GM12875 (cell line): ENCODE data around the gene EDAR.

Experiments used
- H3K4me3 ChIP-seq: one replicate; pipeline ENCODE4 v1.5.1; 2011; ENCODE audit warnings: low read depth, low read length, control low read depth
- TF ChIP-seq, protein P1 (sequence below): IDR thresholded peaks from 2 replicates; pipeline ENCODE4 v1.5.1; 2011; ENCODE audit warnings: low read depth, mild to moderate bottlenecking, control low read depth, inconsistent platforms, low read length, moderate library complexity, borderline replicate concordance; ENCODE audit not compliant: insufficient read depth

The EDAR gene

GRCh38 chr2:108855194-108855593 is 133.8 kb downstream of the EDAR start:
- TF ChIP-seq, protein P1, sequence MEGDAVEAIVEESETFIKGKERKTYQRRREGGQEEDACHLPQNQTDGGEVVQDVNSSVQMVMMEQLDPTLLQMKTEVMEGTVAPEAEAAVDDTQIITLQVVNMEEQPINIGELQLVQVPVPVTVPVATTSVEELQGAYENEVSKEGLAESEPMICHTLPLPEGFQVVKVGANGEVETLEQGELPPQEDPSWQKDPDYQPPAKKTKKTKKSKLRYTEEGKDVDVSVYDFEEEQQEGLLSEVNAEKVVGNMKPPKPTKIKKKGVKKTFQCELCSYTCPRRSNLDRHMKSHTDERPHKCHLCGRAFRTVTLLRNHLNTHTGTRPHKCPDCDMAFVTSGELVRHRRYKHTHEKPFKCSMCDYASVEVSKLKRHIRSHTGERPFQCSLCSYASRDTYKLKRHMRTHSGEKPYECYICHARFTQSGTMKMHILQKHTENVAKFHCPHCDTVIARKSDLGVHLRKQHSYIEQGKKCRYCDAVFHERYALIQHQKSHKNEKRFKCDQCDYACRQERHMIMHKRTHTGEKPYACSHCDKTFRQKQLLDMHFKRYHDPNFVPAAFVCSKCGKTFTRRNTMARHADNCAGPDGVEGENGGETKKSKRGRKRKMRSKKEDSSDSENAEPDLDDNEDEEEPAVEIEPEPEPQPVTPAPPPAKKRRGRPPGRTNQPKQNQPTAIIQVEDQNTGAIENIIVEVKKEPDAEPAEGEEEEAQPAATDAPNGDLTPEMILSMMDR = no peak
- no peak overlapping the region for H3K4me3 ChIP-seq

GRCh38 chr2:108854484-108854883 is 134.5 kb downstream of the EDAR start:
- TF ChIP-seq, protein P1 = no peak
- no peak overlapping the region for H3K4me3 ChIP-seq

DNA sequence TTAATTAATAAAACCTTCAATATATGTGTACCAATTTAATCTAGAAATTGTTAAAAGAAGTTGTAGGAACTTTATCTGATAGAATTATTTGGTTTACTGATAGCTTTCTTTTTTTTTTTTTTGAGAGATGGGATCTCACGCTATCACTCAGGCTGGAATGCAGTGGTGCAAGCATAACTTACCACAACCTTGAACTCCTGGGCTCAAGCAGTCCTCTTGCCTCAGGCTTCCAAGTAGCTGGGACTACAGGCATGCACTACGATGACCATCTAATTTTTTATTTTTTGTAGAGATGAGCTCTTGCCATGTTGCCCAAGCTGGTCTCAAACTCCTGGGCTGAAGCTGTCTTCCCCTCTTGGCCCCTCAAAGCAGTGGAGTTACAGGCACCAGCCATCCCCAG is 135.6 kb downstream of the EDAR start:
- TF ChIP-seq, protein P1 = no peak
- H3K4me3 ChIP-seq = no peak overlapping the region

DNA sequence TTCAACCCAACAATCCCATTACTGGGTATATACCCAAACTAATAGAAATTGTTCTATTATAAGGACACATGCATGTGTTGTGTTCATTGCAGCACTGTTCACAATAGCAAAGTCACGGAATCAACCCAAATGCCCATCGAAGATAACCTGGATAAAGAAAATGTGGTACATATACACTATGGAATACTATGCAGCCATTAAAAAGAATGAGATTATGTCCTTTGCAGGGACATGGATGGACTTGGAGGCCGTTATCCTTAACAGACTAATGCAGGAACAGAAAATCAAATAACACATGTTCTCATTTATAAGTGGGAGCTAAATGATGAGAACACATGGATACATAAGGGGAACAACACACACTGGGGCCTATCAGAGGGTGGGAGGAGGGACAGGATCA is 136.6 kb downstream of the EDAR start:
- no peak overlapping the region for H3K4me3 ChIP-seq
- TF ChIP-seq, protein P1 = no peak

GRCh38 chr2:108847000-108847399 is 142.0 kb downstream of the EDAR start:
- TF ChIP-seq, protein P1 = no peak
- H3K4me3 ChIP-seq = no peak overlapping the region

GRCh38 chr2:108845923-108846322 is 143.1 kb downstream of the EDAR start:
- TF ChIP-seq, protein P1 = no peak
- H3K4me3 ChIP-seq = no peak overlapping the region
